Activated CD8-positive, alpha-beta memory T cell treated with anti-CD3 and anti-CD28 coated beads, Interleukin-2, amount 50 U/mL, for 24 hours (primary cell): Measurements from ENCODE around the gene ARHGEF4.

Source experiments
- DNase-seq: peaks from one replicate; pipeline ENCODE4 v3.0.0-alpha.2; 2020; ENCODE audit errors: extremely low read depth

ARHGEF4 gene

GRCh38 chr2:131085646-131086045, 248.9 kb downstream of the ARHGEF4 start:
- DNase-seq: no peak

- DNase-seq: no peak
These were observed 255.8 kb downstream of the ARHGEF4 start for GRCh38 chr2:131092458-131093005.

- peak; percentile 49 for DNase-seq
These were observed 256.4 kb downstream of the ARHGEF4 start, which contains the start of gene FAM168B for GRCh38 chr2:131093006-131093695. TSS of gene FAM168B (minus strand) at chr2:131093460. CDS start at chr2:131082646, 10,814 bp downstream.

- DNase-seq: no peak
These were observed 257.2 kb downstream of the ARHGEF4 start for GRCh38 chr2:131093696-131094462.

GRCh38 chr2:131094463-131095281, 258.0 kb downstream of the ARHGEF4 start:
- no peak for DNase-seq
